ENCODE measurements around the gene SLF1.
"Not testable (repeated sequence)": the region's sequence is repeated elsewhere in the genome, so short reads cannot be mapped to it uniquely, and the experiment has no call there.

The SLF1 gene

DNA sequence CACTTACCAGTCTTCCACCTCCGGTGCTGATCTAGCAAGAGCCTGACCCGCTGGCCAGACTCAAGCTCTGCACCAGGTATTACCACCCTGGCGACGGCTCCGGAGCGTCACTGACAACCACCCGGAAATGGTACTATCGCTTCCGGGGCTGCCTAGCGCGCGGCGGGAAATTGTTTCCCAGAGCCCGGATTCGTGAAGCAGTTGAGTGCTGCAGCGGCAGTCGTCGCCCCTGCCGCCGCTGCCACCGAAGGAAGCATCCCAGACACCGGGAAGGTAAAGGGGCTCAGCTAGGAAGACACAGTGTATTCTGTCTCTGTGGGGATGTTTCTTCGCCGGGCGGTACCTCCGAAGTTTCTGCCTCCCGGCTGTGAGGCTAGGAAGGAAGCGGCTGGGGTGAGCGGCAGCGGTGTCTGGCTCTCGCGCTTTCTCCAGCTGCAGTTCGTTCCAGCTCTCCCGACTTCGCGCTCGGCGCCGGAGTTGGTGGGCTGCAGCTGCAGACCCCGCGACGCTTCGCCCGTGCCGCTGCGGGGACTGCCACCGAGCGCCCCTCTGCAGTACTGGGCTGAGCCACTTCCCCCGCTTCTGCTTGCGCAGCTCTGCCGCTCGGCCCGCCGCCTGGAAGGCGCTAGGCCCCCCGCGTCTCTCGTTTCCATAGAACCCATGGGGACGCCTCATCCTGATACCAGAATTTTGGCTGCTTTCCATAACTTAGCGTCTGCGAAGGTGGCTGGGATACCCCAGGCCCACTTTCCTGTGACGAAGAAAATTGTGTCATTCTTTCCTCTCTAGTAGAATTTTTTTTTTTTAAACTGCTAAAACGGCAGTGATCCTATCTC, at the start of gene SLF1, which contains the start of gene KIAA0825:
TSS of gene SLF1 (plus strand) at position 177 of the 836 bp plus-strand sequence. CDS start 10,142 bp downstream, outside the sequence.
TSS of gene KIAA0825 (minus strand) at position 112 of the 836 bp plus-strand sequence. CDS start 81,478 bp downstream, outside the sequence.
- DNase-seq (ENCODE audit: low read depth) = no peak

DNA sequence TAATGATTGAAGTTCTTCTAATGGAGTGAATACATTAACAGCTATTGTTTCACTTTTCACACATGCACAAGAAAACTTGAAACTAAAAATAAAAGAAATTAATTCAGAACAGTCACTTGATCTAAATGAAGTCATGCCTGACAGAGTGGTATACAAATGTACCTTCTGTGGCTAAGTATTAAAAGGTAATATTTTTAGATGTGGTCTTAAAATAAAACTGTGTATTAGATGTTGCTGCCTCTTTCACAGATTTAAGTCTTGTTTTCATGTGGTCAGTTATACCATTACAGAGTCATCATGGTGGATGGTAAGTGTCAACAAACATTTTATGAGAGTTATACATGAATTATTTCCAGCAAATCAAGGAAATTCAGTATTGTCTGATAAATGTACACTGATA, 47.1 kb upstream of the SLF1 start:
- DNase-seq (ENCODE audit: low read depth) = no peak

DNA sequence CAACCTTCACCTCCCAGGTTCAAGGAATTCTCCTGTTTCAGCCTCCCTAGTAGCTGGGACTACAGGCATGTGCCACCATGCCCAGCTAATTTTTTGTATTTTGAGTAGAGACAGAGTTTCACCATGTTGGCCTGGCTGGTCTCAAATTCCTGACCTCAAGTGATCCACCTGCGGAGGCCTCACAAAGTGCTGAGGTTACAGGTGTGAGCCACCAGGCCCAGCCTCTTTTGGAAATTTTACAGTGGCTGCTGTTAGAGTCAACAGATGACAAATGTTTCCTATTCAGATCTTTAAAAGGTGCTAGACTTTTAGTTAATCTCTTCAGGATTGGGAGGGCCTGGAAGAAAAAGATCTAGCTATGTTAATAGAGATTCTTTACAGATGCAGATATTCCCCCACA, 45.1 kb upstream of the SLF1 start:
- DNase-seq (ENCODE audit: low read depth) = not testable (repeated sequence)

DNA sequence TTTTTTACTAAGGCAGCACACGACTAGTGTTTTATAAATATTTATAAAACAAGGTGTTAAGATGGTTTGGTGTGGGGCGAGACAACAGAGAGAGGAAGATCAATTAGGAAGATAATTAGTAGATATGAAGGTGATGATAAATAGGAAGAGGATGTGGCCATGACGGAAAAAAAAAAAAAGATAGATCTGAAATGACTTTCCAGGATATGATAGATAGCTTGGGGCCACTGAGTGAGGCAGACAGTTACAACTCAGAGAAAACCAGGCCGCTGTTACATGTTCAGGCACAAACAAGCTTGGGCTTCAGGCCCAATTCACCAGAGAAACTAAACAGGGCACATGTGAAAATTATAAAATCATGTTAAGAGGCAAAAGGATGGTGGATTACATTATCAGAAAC, 43.3 kb upstream of the SLF1 start:
- DNase-seq (ENCODE audit: low read depth) = no peak

DNA sequence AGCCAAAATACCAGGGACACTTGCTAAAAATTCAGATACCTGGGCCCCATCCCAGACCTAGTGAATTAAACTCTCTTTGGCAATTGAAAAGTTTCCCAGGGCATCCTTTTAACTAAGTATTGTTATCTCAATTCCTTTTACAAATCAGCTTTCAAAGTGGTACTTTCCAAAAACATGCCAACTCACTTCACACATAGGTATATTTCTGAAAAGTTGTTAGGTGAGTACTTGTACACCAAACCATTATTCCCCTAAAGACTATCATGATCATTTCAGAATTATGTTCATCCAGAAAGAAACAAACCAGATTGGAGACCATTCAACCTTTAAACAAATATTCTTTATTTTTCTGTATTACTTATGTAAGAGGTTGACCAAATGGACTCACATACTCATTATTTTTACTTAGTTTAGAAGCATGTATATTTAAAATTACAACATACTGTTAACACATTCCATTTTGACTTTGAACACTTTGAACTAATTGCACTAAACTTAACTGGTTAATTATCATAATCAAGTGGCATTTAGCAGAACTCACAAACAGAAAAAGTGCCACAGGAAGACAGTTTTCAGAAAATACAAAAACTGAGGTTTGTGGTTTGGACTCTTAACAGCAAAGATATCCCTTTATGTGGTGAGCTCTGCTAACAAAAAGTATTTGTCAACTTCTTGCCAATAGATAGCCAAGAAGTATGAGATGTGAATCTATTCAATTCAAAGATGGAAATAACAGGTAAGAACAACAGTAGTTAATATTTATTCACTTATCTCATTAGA, 40.8 kb upstream of the SLF1 start:
- no peak for DNase-seq (ENCODE audit: low read depth)

DNA sequence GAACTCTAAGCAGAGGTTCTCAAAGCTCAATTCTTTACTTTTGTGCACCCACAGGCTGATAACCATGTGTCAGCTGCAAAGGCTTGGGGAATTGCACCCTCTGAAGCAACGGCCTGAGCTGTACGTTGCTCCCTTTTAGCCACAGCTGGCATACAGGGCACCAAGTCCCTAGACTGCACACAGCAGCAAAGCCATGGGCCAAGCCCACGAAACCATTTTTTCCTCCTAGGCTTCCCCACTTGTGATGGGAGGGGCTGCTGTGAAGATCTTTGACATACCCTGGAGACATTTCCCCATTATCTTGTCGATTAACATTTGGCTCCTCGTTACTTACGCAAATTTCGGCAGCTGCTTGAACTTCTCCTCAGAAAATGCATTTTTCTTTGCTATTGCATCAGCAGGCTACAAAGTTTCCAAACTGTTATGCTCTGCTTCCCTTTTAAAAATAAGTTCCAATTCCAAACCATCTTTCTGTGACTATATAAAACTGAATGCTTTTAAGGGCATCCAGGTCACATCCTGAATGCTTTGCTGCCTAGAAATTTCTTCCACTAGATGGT, 23.1 kb upstream of the SLF1 start:
- DNase-seq (ENCODE audit: low read depth) = no peak

DNA sequence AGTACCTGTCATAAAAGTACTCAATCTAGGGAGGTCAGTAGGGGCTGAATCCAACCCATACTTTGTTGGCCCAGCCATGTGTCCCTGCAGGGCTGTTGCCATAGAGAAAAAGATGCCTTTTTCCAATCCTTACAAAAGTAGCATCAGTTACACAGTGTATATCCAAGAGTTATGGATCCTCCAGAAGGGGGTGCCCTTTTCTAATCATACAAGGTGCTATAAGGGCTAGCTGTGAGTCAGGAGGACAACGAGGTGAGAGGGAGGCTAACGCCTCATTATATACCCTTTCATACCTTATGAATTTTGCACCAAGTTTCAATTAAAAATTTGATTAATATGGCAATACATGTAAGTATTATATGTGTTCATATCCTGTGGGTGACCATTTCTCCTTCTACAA, 4.9 kb upstream of the SLF1 start:
- DNase-seq (ENCODE audit: low read depth) = no peak

DNA sequence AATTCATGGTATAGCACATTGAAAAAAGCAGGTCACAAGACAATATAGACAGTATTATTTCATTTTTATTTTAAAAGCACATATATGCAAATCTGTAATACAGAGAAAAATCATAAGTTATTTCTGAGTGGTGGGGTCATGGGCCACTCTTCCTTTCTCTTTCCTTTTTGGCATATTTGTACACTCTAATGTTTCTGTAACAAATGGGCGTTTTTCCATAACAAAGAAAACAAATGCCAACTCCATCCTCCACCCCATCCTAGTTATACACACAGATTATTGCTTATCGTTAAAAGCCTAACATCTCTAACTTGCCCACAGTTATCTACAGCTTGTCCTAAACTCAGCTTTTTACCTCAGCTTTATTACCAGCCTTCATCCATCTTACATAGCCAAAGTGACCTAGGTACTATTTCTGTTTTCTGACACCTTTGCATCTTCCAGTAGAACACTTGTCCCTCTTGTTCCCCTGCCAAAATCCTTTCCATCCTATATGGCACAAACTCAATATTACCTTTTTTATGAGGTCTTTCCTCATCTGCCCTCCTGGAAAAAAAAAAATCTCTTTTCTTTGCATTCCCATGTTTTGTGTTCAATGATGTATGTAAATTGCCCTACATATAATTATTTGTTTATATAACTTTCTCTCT, 4.2 kb upstream of the SLF1 start:
- no peak for DNase-seq (ENCODE audit: low read depth)

DNA sequence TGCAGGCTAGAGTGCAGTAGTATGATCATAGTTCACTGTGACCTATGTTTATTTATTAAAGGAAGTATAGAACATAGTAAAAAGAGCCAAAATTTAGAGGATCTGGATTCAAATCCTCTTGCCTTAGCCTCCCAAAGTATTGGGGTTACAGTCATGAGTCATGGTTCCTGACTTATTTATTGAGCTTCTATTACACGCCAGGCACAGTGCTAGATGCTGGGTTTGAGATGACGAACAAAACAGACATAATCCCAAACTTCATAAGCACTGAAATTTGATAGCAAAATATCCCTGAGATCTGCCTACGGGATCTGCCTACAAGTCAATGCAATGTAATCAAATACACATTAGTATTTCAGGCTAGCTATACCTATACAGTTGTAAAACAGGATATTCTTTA, 2.6 kb upstream of the SLF1 start:
- no peak for DNase-seq (ENCODE audit: low read depth)

DNA sequence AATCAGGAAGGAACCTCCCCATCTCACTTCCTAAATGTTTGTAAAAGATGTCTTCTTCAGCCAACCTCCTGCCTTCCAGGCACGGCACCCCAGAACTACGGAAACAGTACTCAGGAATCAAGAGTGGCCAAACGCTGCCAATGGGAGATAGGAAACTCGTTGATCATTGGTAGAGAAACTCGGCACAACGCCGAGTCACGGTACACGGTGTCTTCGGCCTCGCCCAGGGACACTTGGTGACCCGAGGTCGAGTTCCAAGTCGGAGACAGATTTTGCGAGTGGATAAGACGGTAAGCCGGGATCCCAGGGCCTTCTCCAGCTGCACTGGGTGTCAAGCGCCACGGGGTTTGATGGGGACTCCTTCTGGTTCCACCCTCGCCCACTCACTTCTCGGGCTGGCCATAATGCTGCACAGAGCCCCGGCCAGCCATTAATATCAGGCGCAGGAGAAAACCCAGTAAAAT, 408 bp upstream of the SLF1 start:
- no peak for DNase-seq (ENCODE audit: low read depth)

DNA sequence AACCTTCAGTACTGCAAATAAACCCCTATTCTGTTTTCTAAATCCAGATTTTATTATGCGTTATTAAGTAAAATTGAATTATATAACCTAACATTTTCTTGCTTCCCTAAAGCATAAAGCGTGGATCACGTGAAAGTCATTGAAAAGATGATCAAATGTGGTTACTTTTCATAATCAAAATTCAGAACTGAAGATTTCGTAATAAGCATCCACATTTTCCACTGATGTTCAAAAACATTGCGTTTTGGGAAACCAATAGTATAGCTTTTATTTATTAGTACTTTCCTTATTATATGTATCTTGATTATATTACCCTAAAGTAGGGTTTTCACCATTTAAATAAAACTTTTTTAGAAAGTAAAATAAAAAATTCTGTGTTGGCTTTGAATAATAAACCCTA, 1.8 kb downstream of the SLF1 start:
- no peak for DNase-seq (ENCODE audit: low read depth)

DNA sequence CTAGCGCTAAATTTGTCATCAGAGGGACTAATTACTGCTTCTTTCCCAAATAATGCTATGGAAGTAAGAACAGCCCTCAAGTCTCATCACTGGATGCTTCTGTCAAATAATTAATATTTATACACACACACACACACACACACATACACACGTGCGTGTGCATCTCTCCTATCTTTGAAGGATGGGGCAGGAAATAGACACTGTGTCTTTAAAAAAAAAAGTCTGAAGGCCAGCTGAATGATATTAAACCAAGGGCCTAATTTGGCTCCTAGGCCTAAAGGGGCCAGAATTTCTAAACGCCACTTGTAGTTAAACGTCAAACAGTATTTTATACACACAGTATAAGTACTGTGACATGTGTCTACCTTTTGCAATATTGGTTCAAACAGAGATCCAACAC, 3.3 kb downstream of the SLF1 start:
- DNase-seq (ENCODE audit: low read depth) = no peak

DNA sequence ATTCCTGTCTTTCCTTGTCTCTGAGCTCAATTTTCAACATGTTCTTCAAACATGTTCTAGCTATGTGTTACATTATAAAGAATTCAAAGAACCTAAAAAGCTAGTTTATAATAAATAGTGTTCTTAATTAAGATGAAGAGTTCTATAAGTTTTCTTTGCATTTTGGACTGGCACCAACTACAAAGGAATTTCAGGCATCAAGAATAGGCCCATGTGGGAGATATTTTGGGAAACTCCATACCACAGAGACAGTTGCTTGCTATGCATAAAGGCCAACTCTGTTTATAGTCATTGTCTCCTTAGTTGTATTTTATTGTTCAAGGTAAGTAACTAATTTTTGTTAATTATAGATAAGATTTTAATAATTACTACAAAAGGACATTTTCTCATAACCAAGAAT, 4.5 kb downstream of the SLF1 start:
- no peak for DNase-seq (ENCODE audit: low read depth)

DNA sequence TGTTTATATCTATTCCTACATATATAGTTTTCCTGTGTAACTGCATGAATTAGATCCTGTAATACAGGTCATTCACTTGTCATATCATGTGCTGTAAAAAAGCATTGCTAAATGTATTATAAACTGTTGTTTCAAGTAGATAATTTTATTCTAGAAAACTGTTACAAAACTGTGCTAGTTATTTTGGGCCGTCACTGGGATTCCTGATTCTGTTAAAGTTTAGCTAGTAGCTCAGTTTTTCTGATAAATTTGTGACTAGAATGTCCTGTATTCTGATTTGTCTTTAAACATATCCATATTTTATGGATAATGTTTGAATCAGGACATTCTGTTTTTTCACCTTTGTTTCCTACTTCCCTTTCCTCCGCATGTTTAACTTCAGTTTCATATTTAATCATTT, 5.4 kb downstream of the SLF1 start:
- DNase-seq (ENCODE audit: low read depth) = no peak

DNA sequence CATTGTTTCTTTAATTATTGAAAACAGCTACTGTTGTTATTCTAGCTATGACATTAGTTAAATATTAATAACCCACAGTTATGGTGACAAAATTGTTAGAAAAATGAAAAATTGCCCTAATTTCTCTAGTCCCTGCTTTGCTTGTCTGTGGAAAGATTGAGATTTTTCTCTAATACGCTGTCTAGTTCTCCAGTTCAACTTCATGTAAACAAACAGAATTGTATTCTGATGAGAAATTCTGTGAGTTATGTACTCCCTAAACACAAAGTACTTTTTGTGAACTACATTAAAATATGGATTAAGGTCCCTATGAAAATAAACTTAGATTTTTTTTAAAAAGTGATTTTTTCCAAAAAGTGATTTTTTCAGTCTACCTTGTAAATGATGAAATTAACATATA, 8.7 kb downstream of the SLF1 start:
- DNase-seq (ENCODE audit: low read depth) = no peak

DNA sequence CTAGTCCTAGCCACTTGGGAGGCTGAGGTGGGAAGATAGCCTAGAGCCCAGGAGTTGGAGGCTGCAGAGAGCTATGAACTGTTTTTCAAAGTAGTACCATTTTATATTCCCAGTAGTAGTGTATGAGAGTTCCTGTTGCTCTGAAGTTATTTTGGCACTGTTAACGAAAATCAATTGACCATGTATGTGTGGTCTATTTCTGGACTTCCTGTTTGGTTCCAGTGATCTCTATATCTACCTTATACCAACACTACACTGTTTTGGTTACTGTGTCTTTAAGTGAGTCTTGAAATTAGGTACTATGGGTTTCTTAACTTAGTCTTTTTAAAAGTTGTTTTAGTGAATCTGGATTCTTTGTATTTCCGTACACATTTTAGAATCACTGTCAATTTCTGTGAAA, 13.6 kb downstream of the SLF1 start:
- DNase-seq (ENCODE audit: low read depth) = no peak

DNA sequence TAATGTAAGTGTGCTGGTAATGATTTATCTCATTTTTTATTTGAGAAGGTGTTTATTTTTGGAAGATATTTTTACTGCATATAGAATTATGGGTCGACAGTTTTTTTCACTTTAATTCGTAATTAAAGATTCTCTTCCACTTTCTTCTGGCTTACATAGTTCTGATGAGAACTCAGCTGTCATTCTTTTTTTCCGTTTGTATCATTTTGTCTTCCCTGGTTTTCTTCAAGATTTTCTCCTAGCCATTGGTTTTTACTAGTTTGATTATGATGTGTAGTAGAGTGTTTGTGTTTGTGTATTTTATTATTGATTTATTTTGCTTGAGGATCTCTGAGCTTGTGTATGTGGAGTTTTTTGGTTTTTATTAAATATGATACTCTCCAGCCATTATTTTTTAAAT, 21.7 kb downstream of the SLF1 start:
- DNase-seq (ENCODE audit: low read depth) = no peak

DNA sequence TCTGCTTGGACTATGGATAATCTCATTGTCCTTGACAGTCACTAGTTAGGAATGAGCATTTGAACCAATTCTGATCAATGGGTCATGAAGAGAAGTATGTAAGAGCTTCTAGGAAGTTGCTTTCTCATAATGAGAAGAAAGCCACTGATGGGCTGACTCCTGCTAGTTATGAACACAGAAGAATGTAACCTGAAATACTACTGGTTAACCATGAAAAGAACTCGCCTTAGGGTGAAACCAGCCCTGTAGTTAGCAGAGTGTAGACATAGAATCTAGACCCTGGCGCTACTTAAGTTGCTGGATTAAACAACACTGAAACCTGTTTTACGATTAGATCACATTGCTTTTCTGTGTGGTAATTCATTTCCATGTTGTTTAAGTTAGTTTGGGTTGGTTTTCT, 26.6 kb downstream of the SLF1 start:
- no peak for DNase-seq (ENCODE audit: low read depth)

DNA sequence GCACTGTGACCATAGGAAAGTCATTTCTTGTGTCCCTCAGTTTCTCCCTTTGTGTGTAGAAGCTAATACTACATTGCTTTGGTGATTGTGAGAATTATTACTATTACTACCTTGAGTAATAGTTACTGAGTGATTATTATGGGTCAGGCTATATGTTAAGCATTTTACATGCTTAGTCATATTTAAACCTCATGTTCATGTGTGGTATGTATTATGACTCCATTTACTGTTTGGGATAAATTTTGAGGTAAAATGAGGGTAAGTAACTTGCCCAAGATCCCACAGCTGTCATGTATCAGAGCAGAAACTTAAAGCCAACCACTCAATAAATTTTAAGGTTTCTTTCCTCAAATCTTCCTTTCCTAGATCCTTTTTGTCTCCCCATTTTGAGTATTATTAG, 28.3 kb downstream of the SLF1 start:
- DNase-seq (ENCODE audit: low read depth) = no peak

DNA sequence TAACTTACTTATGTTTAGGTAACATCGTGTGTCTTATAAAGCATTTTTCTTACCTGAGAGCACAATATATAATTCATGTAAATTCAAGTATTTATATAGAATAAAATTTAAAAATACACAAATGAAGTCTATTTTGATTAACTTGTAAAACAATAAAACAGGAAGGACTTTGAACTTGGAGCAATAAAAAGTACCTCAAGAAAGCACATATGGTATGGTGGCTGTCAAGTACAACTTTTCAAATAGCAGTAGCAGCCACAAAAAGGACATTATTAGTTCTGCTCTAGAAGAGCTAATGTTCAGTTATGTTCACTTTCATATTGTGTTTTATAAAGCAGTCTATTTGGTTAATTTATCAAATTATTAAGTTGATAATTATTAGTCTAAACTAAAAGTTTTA, 31.4 kb downstream of the SLF1 start:
- DNase-seq (ENCODE audit: low read depth) = no peak

DNA sequence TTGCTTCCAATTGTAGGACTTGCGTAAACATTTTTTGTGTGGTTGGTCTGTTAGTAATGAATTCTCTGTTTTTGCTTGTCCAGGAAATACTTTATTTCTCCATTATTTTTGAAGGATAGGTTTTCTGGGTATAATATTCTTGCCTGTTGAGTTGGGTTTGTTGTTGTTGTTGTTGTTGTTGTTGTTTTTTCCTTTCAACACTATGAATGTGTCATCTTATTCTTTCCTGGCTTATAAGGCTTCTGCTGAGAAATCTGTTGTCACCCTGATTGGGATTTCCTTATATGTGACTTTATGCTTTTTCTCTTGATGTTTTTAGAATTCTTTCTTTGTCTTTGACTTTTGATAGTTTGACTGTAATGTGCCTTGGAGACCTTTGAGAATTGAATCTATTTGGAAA, 39.8 kb downstream of the SLF1 start:
- no peak for DNase-seq (ENCODE audit: low read depth)

DNA sequence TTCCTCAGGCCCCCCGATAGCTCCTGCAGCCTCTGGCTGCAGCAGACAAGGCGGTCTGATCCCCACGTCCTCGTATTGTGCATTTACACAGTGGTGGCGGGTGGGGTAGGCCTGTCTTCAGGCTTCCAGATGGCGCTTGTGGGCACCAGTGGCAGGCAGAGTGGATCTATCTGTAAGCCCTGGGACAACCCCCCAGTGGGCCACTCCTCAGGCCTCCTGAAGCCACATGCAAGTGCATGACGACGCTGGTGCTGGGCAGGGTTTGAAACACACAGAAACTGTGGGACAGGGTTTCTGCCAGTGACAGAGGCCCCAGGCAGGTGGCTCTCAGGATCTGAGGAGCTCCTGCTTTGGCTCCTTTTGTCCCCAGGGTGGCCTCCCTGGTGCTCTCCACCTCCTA, 42.0 kb downstream of the SLF1 start:
- DNase-seq (ENCODE audit: low read depth) = no peak

Measured in CMK (cell line).